ENCODE measurements around the gene SNX7.

GRCh38 chr1:98692482-98692881 is 31.0 kb downstream of the SNX7 start:
- TF ChIP-seq CTCF (IDR thresholded peaks at IDR 0.05 in 8 of 11, conservative IDR thresholded peaks at IDR 0.05 in 3 of 11): no peak
- no peak for TF ChIP-seq POLR2A (IDR thresholded peaks at IDR 0.05)
